K562 treated with DMSO at 1 percent for 4 hours (cell line): ENCODE data around the gene PPP6C. TPM values are rescaled to one million over a fixed set of nuclear protein-coding genes. Genes with fewer than 3 reads are reported as not detected.

Experiments
- total RNA-seq: library from RNA; unstranded; fragments of 300-600 nt; gene quantifications from 2 replicates; pipeline ENCODE4 v1.2.3, GENCODE V29; 2022; ENCODE audit not compliant: insufficient read depth

The PPP6C gene
- 19.5 and 20.0 TPM in 2 replicates for total RNA-seq

GRCh38 chr9:125189361-125190289 lies at the start of gene PPP6C:
PPP6C (minus strand) TSS chr9:125189803; CDS start chr9:125189718, 85 bp downstream.

GRCh38 chr9:125200216-125201047 lies 10.8 kb upstream of the PPP6C start, which contains the start of gene RABEPK:
RABEPK (plus strand) TSS chr9:125200542; CDS start chr9:125203014, 2,472 bp downstream.

GRCh38 chr9:125143377-125144090 lies 46.1 kb downstream of the PPP6C start, which contains the start of gene SCAI:
SCAI (minus strand) TSS chr9:125143528; CDS start chr9:125143437, 91 bp downstream.

Other genes with a start within 250 kb of the PPP6C start
- 5.5 and 7.4 TPM in 2 replicates for gene GOLGA1, start 248.7 kb downstream of the PPP6C start, total RNA-seq
- gene SCAI, start 46.3 kb downstream of the PPP6C start, total RNA-seq: 1.1 and 2.7 TPM in 2 replicates
- gene RABEPK, start 10.7 kb upstream of the PPP6C start, total RNA-seq: 22.9 and 26.1 TPM in 2 replicates
- gene HSPA5, start 51.5 kb upstream of the PPP6C start, total RNA-seq: 332 and 353 TPM in 2 replicates
- gene GAPVD1, start 72.0 kb upstream of the PPP6C start, total RNA-seq: 27.3 and 34.0 TPM in 2 replicates